ENCODE results near the gene NKPD1.

NKPD1 gene

GRCh38 chr19:45141203-45141900 is 19.4 kb downstream of the NKPD1 start:
- Mint-ChIP-seq H3K4me1 (peaks cover 23% of the 10 kb centered on the region), H3K36me3 (peaks cover 33% of the 10 kb centered on the region), H3K27ac (no peak overlapping the region), H3K9me3 (no peaks in the 10 kb centered on the region), H3K4me3 (no peak overlapping the region)
- ATAC-seq (no peak), DNase-seq (ENCODE audit: low spot score in 2 of 2) (no peak)

DNA sequence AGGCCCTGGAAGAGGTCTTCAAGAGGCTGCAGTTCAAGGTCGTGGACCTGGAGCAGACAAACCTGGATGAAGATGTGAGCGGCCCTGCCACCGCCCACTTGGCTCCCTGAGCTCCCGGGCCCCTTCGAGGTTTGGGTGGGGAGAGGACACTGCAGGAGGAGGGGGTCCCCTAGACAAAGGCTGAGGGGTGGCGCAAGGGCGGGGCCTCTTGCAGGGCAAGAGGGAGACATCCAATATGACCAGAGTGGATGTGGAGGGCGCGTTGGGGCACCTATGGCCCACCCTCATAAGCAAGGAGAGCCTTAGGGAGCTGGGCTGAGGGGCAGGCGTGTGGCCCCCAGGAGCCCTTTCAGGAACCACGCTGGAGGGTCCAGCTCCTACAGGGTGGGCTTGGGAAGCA is 20.2 kb downstream of the NKPD1 start:
- ATAC-seq (no peak), DNase-seq (ENCODE audit: low spot score in 2 of 2) (no peak)
- Mint-ChIP-seq H3K36me3 (peaks cover 33% of the 10 kb centered on the region), H3K9me3 (no peaks in the 10 kb centered on the region), H3K4me3 (no peak overlapping the region), H3K4me1 (peaks cover 23% of the 10 kb centered on the region), H3K27ac (no peak overlapping the region)

- Mint-ChIP-seq H3K4me1 (peaks cover 23% of the 10 kb centered on the region), H3K36me3 (peaks cover 33% of the 10 kb centered on the region), H3K9me3 (no peaks in the 10 kb centered on the region), H3K27ac (no peak overlapping the region), H3K4me3 (no peak overlapping the region)
- ATAC-seq (no peak), DNase-seq (ENCODE audit: low spot score in 2 of 2) (no peak)
Observed at GRCh38 chr19:45140144-45140503, 20.7 kb downstream of the NKPD1 start.

DNA sequence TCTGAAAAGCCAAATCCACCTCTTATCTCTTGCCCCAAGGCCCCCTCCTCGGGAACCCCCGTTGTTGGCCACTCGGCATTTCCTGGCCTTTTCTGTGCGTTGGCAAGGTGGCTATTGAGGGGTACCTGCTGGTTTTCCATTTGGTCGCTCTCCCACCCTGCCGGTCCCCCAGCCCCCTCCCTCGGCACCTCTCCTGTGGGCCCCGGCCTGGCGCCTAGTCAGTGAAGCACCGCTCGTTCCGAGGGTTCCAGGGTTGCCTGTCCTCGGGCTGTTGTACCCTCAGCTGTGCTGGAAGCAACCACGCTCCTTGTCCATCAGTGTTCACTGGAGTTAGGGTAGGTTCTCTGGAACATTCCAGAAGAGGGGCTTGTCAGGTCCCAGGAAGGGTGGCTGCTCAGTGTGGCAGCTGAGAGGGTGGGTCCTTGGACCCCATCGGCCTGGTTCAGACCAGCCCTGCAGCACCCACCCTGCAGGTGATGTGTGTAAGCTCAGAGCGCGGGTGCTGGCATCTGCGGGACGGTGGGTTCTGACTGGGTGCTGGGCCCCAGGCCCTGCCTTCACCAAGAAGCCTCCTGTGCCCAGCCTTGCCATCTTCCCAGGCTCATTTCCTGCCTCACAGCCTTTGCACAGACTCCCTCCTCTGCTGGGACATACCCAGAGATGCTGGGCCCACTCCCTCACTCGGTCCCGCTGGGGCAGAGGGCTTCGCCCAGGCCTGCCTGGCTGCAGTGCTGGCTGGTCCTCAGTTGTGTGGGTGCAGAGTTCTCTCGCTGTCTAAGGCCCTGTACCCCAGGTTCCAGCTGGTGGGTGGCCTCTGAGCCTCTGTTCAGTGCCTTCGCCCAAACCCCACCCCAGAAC is 21.3 kb downstream of the NKPD1 start:
- peak; percentile 12 for ATAC-seq
- Mint-ChIP-seq H3K4me1 (peaks cover 23% of the 10 kb centered on the region), H3K27ac (no peak overlapping the region)

DNA sequence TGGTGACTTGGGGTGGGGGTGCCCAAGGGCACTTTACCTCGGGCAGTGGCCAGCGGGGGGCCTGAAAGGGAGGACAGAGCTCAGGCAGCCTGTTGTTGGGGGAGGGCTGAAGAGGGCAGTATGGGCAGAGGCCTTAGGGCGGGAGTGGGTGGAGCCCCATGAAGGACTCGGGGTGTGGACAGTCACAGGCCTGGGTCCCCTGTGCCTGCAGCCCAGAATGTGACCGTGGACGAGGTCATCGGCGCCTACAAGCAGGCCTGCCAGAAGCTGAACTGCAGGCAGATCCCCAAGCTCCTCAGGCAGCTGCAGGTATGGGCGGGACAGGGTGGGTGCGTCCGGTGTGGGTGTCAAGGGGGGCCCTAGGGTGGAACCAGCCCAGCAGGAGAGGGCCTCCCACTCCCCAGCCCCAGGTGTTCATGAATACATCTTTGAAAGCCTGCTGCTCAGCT is 22.5 kb downstream of the NKPD1 start:
- Mint-ChIP-seq H3K36me3 (peaks cover 24% of the 10 kb centered on the region), H3K4me3 (no peak overlapping the region), H3K4me1 (peaks cover 30% of the 10 kb centered on the region), H3K27ac (peak overlapping the region; percentile 51), H3K9me3 (no peaks in the 10 kb centered on the region)
- DNase-seq (ENCODE audit: low spot score in 2 of 2): no peak
- no peak for ATAC-seq

More for the DNA sequence above, 21.3 kb downstream of the NKPD1 start:
- DNase-seq (ENCODE audit: low spot score in 2 of 2): no peak
- H3K9me3 Mint-ChIP-seq: no peaks in the 10 kb centered on the region
- peaks cover 33% of the 10 kb centered on the region for H3K36me3 Mint-ChIP-seq
- no peak overlapping the region for H3K4me3 Mint-ChIP-seq

DNA sequence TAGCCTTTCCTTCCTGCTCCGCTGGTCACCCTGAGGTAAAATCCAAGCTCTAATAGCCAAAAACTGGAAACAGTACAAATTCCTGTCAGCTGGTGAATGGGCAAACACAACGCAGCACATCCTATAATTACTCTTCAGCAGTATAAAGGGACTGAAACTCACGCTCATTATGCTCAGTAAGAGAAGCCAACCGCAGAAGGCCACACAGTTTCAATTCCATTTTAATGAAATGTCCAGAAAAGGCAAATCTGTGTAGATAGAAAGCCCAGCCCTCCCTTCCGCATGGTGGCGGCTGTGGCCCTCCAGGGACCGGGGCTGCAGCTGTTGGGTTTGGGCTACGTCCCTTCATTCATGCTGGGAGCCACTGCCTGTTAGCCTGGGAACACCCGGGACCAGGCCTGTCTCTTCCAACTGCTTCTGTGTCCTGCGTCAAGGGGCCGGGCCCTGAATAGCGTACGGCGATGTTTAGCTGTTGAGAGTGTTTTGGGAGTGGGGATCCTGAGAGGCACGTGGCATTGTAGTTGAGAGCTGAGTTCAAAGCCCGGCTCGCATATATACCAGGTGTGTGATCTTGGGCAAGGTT is 23.5 kb downstream of the NKPD1 start:
- no peak for ATAC-seq
- peak overlapping the region; percentile 41 for H3K27ac Mint-ChIP-seq
- H3K4me3 Mint-ChIP-seq: no peak overlapping the region
- peaks cover 14% of the 10 kb centered on the region for H3K36me3 Mint-ChIP-seq
- H3K9me3 Mint-ChIP-seq: no peaks in the 10 kb centered on the region
- peaks cover 23% of the 10 kb centered on the region for H3K4me1 Mint-ChIP-seq
- no peak for DNase-seq (ENCODE audit: low spot score in 2 of 2)

DNA sequence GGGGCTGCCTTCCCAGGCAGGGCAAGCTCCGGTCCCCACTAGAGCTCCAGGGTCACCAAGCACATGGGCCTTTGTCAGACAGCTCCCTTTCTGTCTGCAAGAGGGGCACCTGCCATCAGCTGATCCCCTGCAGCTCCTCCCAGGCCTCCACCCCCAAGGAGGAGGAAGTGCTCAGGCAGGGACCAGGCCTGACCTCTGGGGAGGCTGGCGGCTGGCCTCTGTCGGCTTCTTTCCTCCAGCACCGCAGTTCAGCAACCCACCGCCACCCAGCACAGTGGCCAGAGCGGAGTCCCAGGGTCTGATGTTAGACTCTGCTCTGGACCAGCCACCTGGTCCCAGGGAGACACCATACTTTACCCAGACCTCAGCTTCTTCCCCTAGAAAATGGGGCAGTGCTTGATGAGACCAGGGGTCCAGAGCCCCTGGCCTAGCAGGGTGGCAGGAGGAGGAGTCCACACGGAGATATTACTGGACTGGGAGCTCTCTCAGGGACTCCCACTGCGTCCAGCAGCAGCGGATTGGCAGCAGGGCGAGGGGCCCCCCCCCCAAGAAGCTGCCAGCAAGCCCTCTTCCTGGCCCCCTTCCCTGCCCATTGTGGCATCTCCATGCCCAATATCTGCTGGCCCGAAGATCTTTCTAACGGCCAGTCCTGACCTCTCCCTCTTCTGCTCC is 24.1 kb downstream of the NKPD1 start:
- DNase-seq (ENCODE audit: low spot score in 2 of 2): no peak
- Mint-ChIP-seq H3K4me3 (no peak overlapping the region), H3K27ac (peak overlapping the region; percentile 41), H3K36me3 (peaks cover 11% of the 10 kb centered on the region), H3K9me3 (no peaks in the 10 kb centered on the region), H3K4me1 (peaks cover 26% of the 10 kb centered on the region)
- no peak for ATAC-seq

DNA sequence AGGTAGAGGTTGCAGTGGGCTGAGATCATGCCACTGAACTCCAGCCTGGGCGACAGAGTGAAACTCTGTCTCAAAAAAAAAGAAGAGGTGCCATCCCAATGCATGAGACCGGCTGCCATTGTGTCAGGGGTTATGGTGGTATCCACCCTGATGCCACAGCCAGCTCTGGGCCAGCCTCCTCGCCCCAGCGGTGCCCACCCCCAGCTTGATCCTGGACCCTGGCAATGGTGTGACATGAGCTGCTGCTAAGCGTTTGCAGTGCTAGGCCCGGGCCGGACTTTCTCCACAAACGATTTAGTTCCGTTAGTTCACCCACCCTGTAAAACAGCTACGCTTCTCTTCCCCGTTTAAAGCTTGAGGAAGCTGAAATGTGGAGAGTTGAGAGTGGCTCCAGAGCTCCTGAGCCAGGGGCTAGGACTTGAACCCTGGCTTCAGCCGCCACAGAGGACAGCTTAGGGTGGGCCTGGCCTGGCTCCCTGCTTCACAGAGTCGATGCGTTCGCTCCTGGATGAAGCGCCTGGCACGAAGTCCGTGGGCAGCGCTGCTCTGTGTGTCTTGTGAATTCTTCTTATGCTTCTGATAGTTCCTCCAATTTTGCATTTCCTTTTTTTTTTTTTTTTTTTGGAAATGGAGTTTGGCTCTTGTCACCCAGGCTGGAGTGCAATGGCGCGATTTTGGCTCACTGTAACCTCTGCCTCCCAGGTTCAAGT is 25.5 kb downstream of the NKPD1 start:
- Mint-ChIP-seq H3K27ac (peak overlapping the region; percentile 23), H3K36me3 (peaks cover 3% of the 10 kb centered on the region), H3K9me3 (no peaks in the 10 kb centered on the region), H3K4me1 (peaks cover 36% of the 10 kb centered on the region), H3K4me3 (no peak overlapping the region)
- ATAC-seq (no peak), DNase-seq (ENCODE audit: low spot score in 2 of 2) (no peak)

- H3K9me3 Mint-ChIP-seq: no peaks in the 10 kb centered on the region
- H3K4me3 Mint-ChIP-seq: no peak overlapping the region
- peak overlapping the region; percentile 37 for H3K27ac Mint-ChIP-seq
- H3K4me1 Mint-ChIP-seq: peaks cover 36% of the 10 kb centered on the region
- DNase-seq (ENCODE audit: low spot score in 2 of 2) (no peak), ATAC-seq (no peak)
- no peaks in the 10 kb centered on the region for H3K36me3 Mint-ChIP-seq
Observed at GRCh38 chr19:45133661-45134060, 27.1 kb downstream of the NKPD1 start.

- ATAC-seq: peak; percentile 28
- H3K9me3 Mint-ChIP-seq: no peaks in the 10 kb centered on the region
Observed at GRCh38 chr19:45130888-45131615, 29.7 kb downstream of the NKPD1 start.

GRCh38 chr19:45130236-45130635 is 30.5 kb downstream of the NKPD1 start:
- ATAC-seq: no peak
- H3K4me1 Mint-ChIP-seq: peaks cover 36% of the 10 kb centered on the region
- no peak for DNase-seq (ENCODE audit: low spot score in 2 of 2)
- H3K9me3 Mint-ChIP-seq: no peaks in the 10 kb centered on the region
- H3K36me3 Mint-ChIP-seq: peaks cover 11% of the 10 kb centered on the region
- peak overlapping the region; percentile 50 for H3K27ac Mint-ChIP-seq
- no peak overlapping the region for H3K4me3 Mint-ChIP-seq

More at GRCh38 chr19:45130888-45131615, 29.7 kb downstream of the NKPD1 start:
- Mint-ChIP-seq H3K27ac (peak overlapping the region; percentile 50), H3K4me1 (peaks cover 30% of the 10 kb centered on the region), H3K36me3 (peaks cover 11% of the 10 kb centered on the region), H3K4me3 (no peak overlapping the region)
- no peak for DNase-seq (ENCODE audit: low spot score in 2 of 2)

DNA sequence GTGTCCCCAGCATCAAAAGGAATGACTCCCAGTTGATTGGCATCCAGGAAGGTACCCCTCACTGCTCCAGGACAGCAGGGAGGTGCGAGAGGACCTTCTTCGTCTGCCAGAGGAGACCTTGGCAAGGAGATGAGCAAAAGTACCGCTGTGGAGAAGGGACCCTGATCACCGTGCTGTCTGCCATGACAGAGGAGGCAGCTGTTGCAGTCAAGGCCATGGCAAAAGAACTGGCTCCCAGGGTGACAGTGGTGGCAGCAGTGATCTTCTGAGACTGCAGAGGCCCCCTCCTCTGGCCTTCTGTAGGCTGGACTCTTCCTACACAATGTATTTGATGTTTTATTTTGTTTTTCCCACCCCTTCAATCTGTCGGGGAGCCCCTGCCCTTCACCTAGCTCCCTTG is 32.0 kb downstream of the NKPD1 start:
- ATAC-seq (no peak), DNase-seq (ENCODE audit: low spot score in 2 of 2) (no peak)
- Mint-ChIP-seq H3K4me3 (no peak overlapping the region), H3K4me1 (peaks cover 37% of the 10 kb centered on the region), H3K9me3 (no peaks in the 10 kb centered on the region), H3K36me3 (peaks cover 15% of the 10 kb centered on the region), H3K27ac (no peak overlapping the region)

DNA sequence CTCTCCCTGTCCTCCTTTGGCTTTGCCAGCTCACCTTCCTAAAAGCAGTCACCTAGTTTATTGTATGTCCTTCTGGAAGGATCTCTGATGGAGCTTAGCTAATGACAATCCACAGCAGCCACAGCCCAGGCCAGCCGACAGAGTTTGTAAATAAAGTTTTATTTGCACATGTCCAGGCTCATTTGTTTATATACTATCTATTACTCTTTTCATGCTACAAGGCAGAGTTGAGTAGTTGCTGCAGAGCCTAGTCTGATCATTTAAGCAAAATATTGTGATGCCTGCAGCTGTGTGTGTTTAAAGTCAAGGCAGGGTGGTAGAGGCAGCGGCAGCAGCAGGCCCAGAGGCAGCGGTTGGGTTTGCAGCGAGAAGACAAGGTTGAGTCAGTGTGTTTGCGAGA is 32.6 kb downstream of the NKPD1 start:
- H3K27ac Mint-ChIP-seq: no peak overlapping the region
- DNase-seq (ENCODE audit: low spot score in 2 of 2) (no peak), ATAC-seq (no peak)
- H3K36me3 Mint-ChIP-seq: peaks cover 16% of the 10 kb centered on the region
- no peak overlapping the region for H3K4me3 Mint-ChIP-seq
- H3K4me1 Mint-ChIP-seq: peaks cover 42% of the 10 kb centered on the region
- H3K9me3 Mint-ChIP-seq: no peaks in the 10 kb centered on the region

GRCh38 chr19:45126654-45127053 is 34.1 kb downstream of the NKPD1 start:
- Mint-ChIP-seq H3K36me3 (peaks cover 16% of the 10 kb centered on the region), H3K4me3 (no peak overlapping the region), H3K4me1 (peaks cover 52% of the 10 kb centered on the region), H3K27ac (no peak overlapping the region), H3K9me3 (no peaks in the 10 kb centered on the region)
- ATAC-seq (no peak), DNase-seq (ENCODE audit: low spot score in 2 of 2) (no peak)
